B cell (primary cell): ENCODE measurements around the gene SOSTDC1. TPM values are rescaled to one million over a fixed set of nuclear protein-coding genes. Genes with fewer than 3 reads are reported as not detected.

ENCODE experiments used
- ATAC-seq: fragments of 200-7000 bp; cut with Tn5 transposase; one replicate; pipeline ENCODE4 v1.10.0; 2021; ENCODE audit warnings: low read depth, mild to moderate bottlenecking, moderate number of reproducible peaks, moderate library complexity
- CTCF ChIA-PET: fragments of 350-600 bp; sonication (Branson Sonifier 250); formaldehyde crosslinking; loops from one replicate; lab custom pipeline; 2021; ENCODE audit warnings: antibody characterized with exemption, inconsistent platforms; lab: Charles Lee
- POLR2A ChIA-PET: fragments of 350-600 bp; sonication (Branson Sonifier 250); formaldehyde crosslinking; loops from one replicate; lab custom pipeline; 2021; ENCODE audit warnings: antibody characterized with exemption; lab: Charles Lee
- DNase-seq: peaks from one replicate; pipeline ENCODE4 v3.0.0; 2013
- H2AFZ ChIP-seq: 2 replicates; pipeline ENCODE4 v1.6.1; 2012; ENCODE audit warnings: mild to moderate bottlenecking, low read depth, low read length; ENCODE audit not compliant: insufficient read depth, poor library complexity, severe bottlenecking
- H3K27ac ChIP-seq, 2 donors: 1 replicate in 1 of 2; 2 replicates in 1 of 2; pipeline ENCODE4 v1.5.1; 2012 to 2013; ENCODE audit warnings: low read length in 2 of 2, mild to moderate bottlenecking in 2 of 2, moderate library complexity in 1 of 2
- H3K27me3 ChIP-seq, 4 experiments: fragments of 200-600 bp in 1 of 4; sonication (generic) in 1 of 4; replicated peaks in 1 of 4; 1 replicate in 2 of 4; 2 replicates in 2 of 4; pipeline versions ENCODE4 v1.6.1 to v1.7.0; 2013 to 2016; ENCODE audit warnings: low read length in 3 of 4, mild to moderate bottlenecking in 2 of 4, mixed read lengths in 1 of 4, moderate library complexity in 1 of 4; ENCODE audit not compliant: insufficient read depth in 4 of 4, control insufficient read depth in 3 of 4; ENCODE audit errors: control extremely low read depth in 1 of 4
- H3K36me3 ChIP-seq, 2 experiments: replicated peaks in 1 of 2; 1 replicate in 1 of 2; 2 replicates in 1 of 2; pipeline versions ENCODE4 v1.6.1 to v1.7.1; 2013; ENCODE audit warnings: low read length in 1 of 2; ENCODE audit not compliant: insufficient read depth in 2 of 2, control insufficient read depth in 1 of 2; ENCODE audit errors: control extremely low read depth in 1 of 2, extremely low read depth in 1 of 2
- H3K4me1 ChIP-seq, 2 donors: fragments of 200-600 bp in 1 of 2; sonication (generic) in 1 of 2; 1 replicate in 1 of 2; 2 replicates in 1 of 2; pipeline versions ENCODE4 v1.5.1 to v1.6.1; 2013 to 2017; ENCODE audit warnings: low read length in 2 of 2; ENCODE audit not compliant: control insufficient read depth in 2 of 2, insufficient read depth in 2 of 2
- H3K4me2 ChIP-seq: replicated peaks from 2 replicates; pipeline ENCODE3; 2012; ENCODE audit warnings: mild to moderate bottlenecking, low read depth, low read length; ENCODE audit not compliant: poor library complexity, severe bottlenecking
- H3K4me3 ChIP-seq, 5 experiments: fragments of 200-600 bp in 1 of 5; sonication (generic) in 1 of 5; 1 replicate in 3 of 5; 2 replicates in 2 of 5; pipeline versions ENCODE4 v1.5.1 to v1.7.0; 2011 to 2016; ENCODE audit warnings: low read length in 4 of 5, mild to moderate bottlenecking in 4 of 5, low read depth in 2 of 5, control low read depth in 1 of 5, moderate library complexity in 1 of 5; ENCODE audit not compliant: insufficient read depth in 1 of 5; ENCODE audit errors: control extremely low read depth in 1 of 5, extremely low read depth in 1 of 5
- H3K79me2 ChIP-seq: fragments of 200-600 bp; sonication (generic); one replicate; pipeline ENCODE4 v1.6.0; 2016; ENCODE audit warnings: low read length; ENCODE audit not compliant: control insufficient read depth, insufficient read depth
- H3K9ac ChIP-seq: fragments of 200-600 bp; sonication (generic); 2 replicates; pipeline ENCODE4 v1.6.1; 2017; ENCODE audit warnings: mild to moderate bottlenecking, low read length, moderate library complexity
- H3K9me3 ChIP-seq, 3 donors: one replicate each; pipeline versions ENCODE4 v1.6.1 to v1.7.1; 2013; ENCODE audit warnings: low read length in 2 of 3; ENCODE audit not compliant: control insufficient read depth in 2 of 3, insufficient read depth in 1 of 3; ENCODE audit errors: control extremely low read depth in 1 of 3
- H4K20me1 ChIP-seq: 2 replicates; pipeline ENCODE4 v1.6.0; 2012; ENCODE audit warnings: mild to moderate bottlenecking, low read length; ENCODE audit not compliant: insufficient read depth, control insufficient read depth, poor library complexity, severe bottlenecking
- H3K27ac Mint-ChIP-seq: one replicate; pipeline ENCODE4 v1.8.0; 2021; ENCODE audit warnings: mixed read lengths
- H3K27me3 Mint-ChIP-seq: one replicate; pipeline ENCODE4 v1.8.0; 2021; ENCODE audit warnings: mixed read lengths
- H3K4me1 Mint-ChIP-seq: one replicate; pipeline ENCODE4 v1.8.0; 2021; ENCODE audit warnings: mixed read lengths
- H3K4me3 Mint-ChIP-seq: one replicate; pipeline ENCODE4 v1.8.0; 2021; ENCODE audit warnings: mixed read lengths
- H3K9me3 Mint-ChIP-seq: one replicate; pipeline ENCODE4 v1.8.0; 2022; ENCODE audit warnings: mixed read lengths; ENCODE audit not compliant: insufficient read depth
- EZH2 ChIP-seq: IDR thresholded peaks from 2 replicates; pipeline ENCODE4 v1.6.1; 2012; ENCODE audit warnings: borderline replicate concordance, low read depth, mild to moderate bottlenecking, moderate library complexity, low read length; ENCODE audit not compliant: insufficient read depth, poor library complexity, severe bottlenecking
- WGBS: methylation state at CpG from one replicate; pipeline ENCODE4 v1.1.5; 2013; ENCODE audit warnings: missing lambda C conversion rate; ENCODE audit not compliant: insufficient coverage; 5-methylcytosine and 5-hydroxymethylcytosine counted together
- intact Hi-C: fragments of 100-400 bp; cut with micrococcal nuclease; formaldehyde crosslinking; loops from one replicate; pipeline ENCODE4 v1.10.0; 2022
- polyA plus RNA-seq: library from polyadenylated mRNA; depleted of rRNA; stranded (reverse); fragments of >200 nt; gene quantifications from 2 replicates; pipeline ENCODE4 v1.2.3, GENCODE V29; 2012
- total RNA-seq, 2 donors: library from RNA; stranded (reverse); fragments of 120-200 nt in 1 of 2; gene quantifications; 1 replicate in 1 of 2; 2 replicates in 1 of 2; pipeline versions ENCODE4 v1.2.3 to v1.2.4, GENCODE V29; 2013 to 2022
- TF ChIP-seq, protein P1 (sequence below): fragments of 200-600 bp; IDR thresholded peaks from one replicate; pipeline ENCODE4 v1.8.0; 2022; ENCODE audit warnings: antibody characterized with exemption, mild to moderate bottlenecking

Gene SOSTDC1
- total and polyA plus RNA-seq, 2 donors (not counting 1 experiment from before 2014, with no cell fraction given), result not detected

DNA sequence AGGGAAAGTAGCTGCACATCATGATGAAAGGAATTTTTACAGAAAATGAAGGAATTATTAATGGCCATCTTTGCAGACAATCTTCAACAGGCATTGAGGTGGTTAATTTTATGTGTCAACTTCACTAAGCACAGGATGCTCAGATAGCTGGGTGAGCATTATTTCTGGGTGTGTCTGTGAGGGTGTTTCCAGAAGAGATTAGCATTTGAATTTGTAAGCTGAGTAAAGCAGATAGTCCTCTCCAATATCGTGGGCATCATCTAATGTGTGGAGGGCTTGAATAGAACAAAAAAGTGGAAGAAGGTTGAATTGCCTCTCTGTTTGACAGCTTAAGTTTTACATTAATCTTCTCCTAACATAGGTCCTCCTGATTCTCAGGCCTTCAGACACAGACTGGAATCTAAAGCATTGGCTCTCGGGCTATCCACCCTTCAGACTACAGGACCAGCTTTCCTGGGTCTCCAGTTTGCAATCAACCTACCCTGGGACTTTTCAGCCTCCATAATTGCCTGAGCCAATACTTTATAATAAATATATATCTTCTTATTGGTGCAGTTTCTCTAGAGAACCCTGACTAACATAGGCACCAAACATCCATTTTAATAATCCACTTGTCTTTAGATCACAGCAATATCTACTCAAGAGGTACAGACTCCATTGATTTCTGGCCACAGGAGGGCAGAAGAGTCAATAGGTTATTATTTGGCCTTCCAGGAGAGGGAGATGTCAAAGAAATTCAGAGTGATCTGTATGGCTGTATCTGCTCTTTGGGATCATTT is 33.7 kb downstream of the SOSTDC1 start:
- no peaks in the 10 kb centered on the region for H3K4me1 ChIP-seq
- H4K20me1 ChIP-seq, result no peaks in the 10 kb centered on the region
- ATAC-seq, result peak; percentile 61
- Mint-ChIP-seq H3K4me3 (no peak overlapping the region), H3K9me3 (no peaks in the 10 kb centered on the region), H3K4me1 (no peaks in the 10 kb centered on the region), H3K27me3 (peaks cover 7% of the 10 kb centered on the region), H3K27ac (no peak overlapping the region)
- H3K9ac ChIP-seq, result no peak overlapping the region
- no peaks in the 10 kb centered on the region for H3K79me2 ChIP-seq
- WGBS, result no CpG with 5 or more reads among the region's 2 CpGs
- ChIA-PET CTCF (interaction anchor here (0.9 to 5.4 kb wide), 6 partner anchors 11 to 486 kb away, joined by 3 to 41 read pairs (median 8); partner anchors contain the start of gene CRPPA), POLR2A (no interaction called here)
- no peaks in the 10 kb centered on the region for H3K9me3 ChIP-seq
- no peaks in the 10 kb centered on the region for H3K36me3 ChIP-seq
- H3K4me2 ChIP-seq, result no peak overlapping the region
- H3K27me3 ChIP-seq, result no peaks in the 10 kb centered on the region
- no peak overlapping the region for H2AFZ ChIP-seq
- DNase-seq, result peak; percentile 46
- intact Hi-C loops, result loop anchor here (1.0 kb wide), 2 partner anchors 133 to 486 kb away; no protein-coding TSS in a partner anchor
- no peak overlapping the region for H3K4me3 ChIP-seq
- no peak overlapping the region for H3K27ac ChIP-seq
- TF ChIP-seq EZH2, result no peak
- TF ChIP-seq, protein P1, sequence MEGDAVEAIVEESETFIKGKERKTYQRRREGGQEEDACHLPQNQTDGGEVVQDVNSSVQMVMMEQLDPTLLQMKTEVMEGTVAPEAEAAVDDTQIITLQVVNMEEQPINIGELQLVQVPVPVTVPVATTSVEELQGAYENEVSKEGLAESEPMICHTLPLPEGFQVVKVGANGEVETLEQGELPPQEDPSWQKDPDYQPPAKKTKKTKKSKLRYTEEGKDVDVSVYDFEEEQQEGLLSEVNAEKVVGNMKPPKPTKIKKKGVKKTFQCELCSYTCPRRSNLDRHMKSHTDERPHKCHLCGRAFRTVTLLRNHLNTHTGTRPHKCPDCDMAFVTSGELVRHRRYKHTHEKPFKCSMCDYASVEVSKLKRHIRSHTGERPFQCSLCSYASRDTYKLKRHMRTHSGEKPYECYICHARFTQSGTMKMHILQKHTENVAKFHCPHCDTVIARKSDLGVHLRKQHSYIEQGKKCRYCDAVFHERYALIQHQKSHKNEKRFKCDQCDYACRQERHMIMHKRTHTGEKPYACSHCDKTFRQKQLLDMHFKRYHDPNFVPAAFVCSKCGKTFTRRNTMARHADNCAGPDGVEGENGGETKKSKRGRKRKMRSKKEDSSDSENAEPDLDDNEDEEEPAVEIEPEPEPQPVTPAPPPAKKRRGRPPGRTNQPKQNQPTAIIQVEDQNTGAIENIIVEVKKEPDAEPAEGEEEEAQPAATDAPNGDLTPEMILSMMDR, result peak; percentile 49

DNA sequence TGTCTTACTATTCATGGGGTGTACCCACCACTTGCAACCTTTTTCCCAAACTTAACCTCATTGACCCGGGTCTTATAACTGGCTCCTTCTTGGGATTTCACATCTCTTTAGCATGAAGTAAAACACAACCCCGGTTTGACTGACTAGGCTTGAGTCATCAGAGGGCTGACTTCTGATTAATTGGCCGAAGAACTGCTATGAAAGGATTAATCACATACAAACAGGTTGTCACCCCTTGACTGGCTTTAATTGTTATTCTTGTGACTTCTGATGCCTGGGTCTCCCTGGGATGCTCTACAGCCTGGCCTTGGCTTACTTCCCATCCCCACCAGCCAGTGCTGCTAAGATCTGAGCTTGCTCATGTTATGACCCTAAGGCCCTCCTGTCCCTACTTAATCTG is 35.4 kb downstream of the SOSTDC1 start:
- intact Hi-C loops, result no loop called here
- H3K27me3 ChIP-seq, result no peaks in the 10 kb centered on the region
- WGBS, result 63% methylated on average over 2 of the region's 3 CpGs
- no peaks in the 10 kb centered on the region for H3K9me3 Mint-ChIP-seq
- no peak overlapping the region for H2AFZ ChIP-seq
- no peak for TF ChIP-seq EZH2
- TF ChIP-seq, protein P1, result no peak
- CTCF ChIA-PET, result interaction anchor here (0.7 kb wide), 1 partner anchor 134 kb away, joined by 4 read pairs; no protein-coding TSS in a partner anchor
- H3K4me3 ChIP-seq, result no peak overlapping the region
- no peaks in the 10 kb centered on the region for H3K79me2 ChIP-seq
- H3K9me3 ChIP-seq, result no peaks in the 10 kb centered on the region
- POLR2A ChIA-PET, result no interaction called here
- H3K4me1 Mint-ChIP-seq, result no peaks in the 10 kb centered on the region
- no peak overlapping the region for H3K27ac Mint-ChIP-seq
- no peak overlapping the region for H3K9ac ChIP-seq
- ATAC-seq (no peak), DNase-seq (no peak)
- H3K4me1 ChIP-seq, result no peaks in the 10 kb centered on the region
- H3K4me2 ChIP-seq, result no peak overlapping the region
- no peak overlapping the region for H3K27ac ChIP-seq
- H3K4me3 Mint-ChIP-seq, result no peak overlapping the region
- no peaks in the 10 kb centered on the region for H4K20me1 ChIP-seq
- peaks cover 6% of the 10 kb centered on the region for H3K27me3 Mint-ChIP-seq
- no peaks in the 10 kb centered on the region for H3K36me3 ChIP-seq
